GM23248 (cell line): ENCODE data around the gene ATOH1. TPM values are rescaled to one million over a fixed set of nuclear protein-coding genes. Genes with fewer than 3 reads are reported as not detected.

Experiments
- DNase-seq: peaks from one replicate; pipeline ENCODE4 v3.0.0-alpha.2; 2015
- H2AFZ ChIP-seq: fragments of 200-600 bp; sonication (generic); 2 replicates; pipeline ENCODE4 v1.6.1; 2016; ENCODE audit warnings: antibody characterized with exemption
- H3F3A ChIP-seq: fragments of 200-600 bp; sonication (generic); 2 replicates; pipeline ENCODE4 v1.6.1; 2016; ENCODE audit warnings: mild to moderate bottlenecking, antibody characterized with exemption, mixed run types; ENCODE audit not compliant: insufficient read depth
- H3K27ac ChIP-seq: fragments of 200-600 bp; sonication (generic); 2 replicates; pipeline ENCODE4 v1.5.1; 2016; ENCODE audit warnings: mild to moderate bottlenecking
- H3K27me3 ChIP-seq: fragments of 200-600 bp; sonication (generic); replicated peaks from 2 replicates; pipeline ENCODE4 v1.6.1; 2016; ENCODE audit warnings: mild to moderate bottlenecking; ENCODE audit not compliant: insufficient read depth
- H3K36me3 ChIP-seq: fragments of 200-600 bp; sonication (generic); 2 replicates; pipeline ENCODE4 v1.6.1; 2016; ENCODE audit warnings: low read depth, mild to moderate bottlenecking
- H3K4me1 ChIP-seq: fragments of 200-600 bp; sonication (generic); 2 replicates; pipeline ENCODE4 v1.6.1; 2016; ENCODE audit warnings: mild to moderate bottlenecking; ENCODE audit not compliant: insufficient read depth
- H3K4me2 ChIP-seq: fragments of 200-600 bp; sonication (generic); one replicate; pipeline ENCODE4 v1.6.1; 2016; ENCODE audit warnings: mild to moderate bottlenecking; ENCODE audit not compliant: unreplicated experiment
- H3K4me3 ChIP-seq: fragments of 200-600 bp; sonication (generic); 2 replicates; pipeline ENCODE4 v1.5.1; 2016; ENCODE audit warnings: mild to moderate bottlenecking
- H3K79me2 ChIP-seq: fragments of 200-600 bp; sonication (generic); 2 replicates; pipeline ENCODE4 v1.6.1; 2016; ENCODE audit warnings: mild to moderate bottlenecking; ENCODE audit not compliant: insufficient read depth
- H3K9ac ChIP-seq: fragments of 200-600 bp; sonication (generic); 2 replicates; pipeline ENCODE4 v1.6.1; 2016; ENCODE audit warnings: mild to moderate bottlenecking
- H3K9me2 ChIP-seq: fragments of 200-600 bp; sonication (generic); 2 replicates; pipeline ENCODE4 v1.6.1; 2016; ENCODE audit warnings: mixed run types, mild to moderate bottlenecking, moderate library complexity; ENCODE audit not compliant: insufficient read depth
- H3K9me3 ChIP-seq: fragments of 200-600 bp; sonication (generic); one replicate; pipeline ENCODE4 v1.6.1; 2017; ENCODE audit warnings: low read depth
- H4K20me1 ChIP-seq: fragments of 200-600 bp; sonication (generic); 2 replicates; pipeline ENCODE4 v1.6.0; 2016; ENCODE audit not compliant: insufficient read depth
- EZH2 ChIP-seq: fragments of 200-600 bp; sonication (generic); IDR thresholded peaks from 2 replicates; pipeline ENCODE4 v1.6.1; 2018; ENCODE audit warnings: antibody characterized with exemption, mild to moderate bottlenecking; ENCODE audit not compliant: insufficient read depth, poor library complexity, severe bottlenecking
- EZH2phosphoT487 ChIP-seq: fragments of 200-600 bp; sonication (generic); IDR thresholded peaks from 2 replicates; pipeline ENCODE4 v1.6.1; 2018; ENCODE audit warnings: antibody characterized with exemption, moderate library complexity, mild to moderate bottlenecking, low read depth; ENCODE audit not compliant: insufficient read depth
- WGBS, 2 experiments: methylation state at CpG; one replicate each; pipeline ENCODE4 v1.1.6; 2015 to 2017; ENCODE audit warnings: low lambda C conversion rate in 2 of 2, low coverage in 1 of 2; ENCODE audit errors: missing lambda C conversion rate in 2 of 2; 5-methylcytosine and 5-hydroxymethylcytosine counted together
- in situ Hi-C: fragments of 300-500 bp; cut with MboI; formaldehyde crosslinking; loops from 2 replicates; pipeline ENCODE4 v1.15.0; 2020
- polyA plus RNA-seq: library from polyadenylated mRNA; unstranded; fragments of >200 nt; fragmentation: Nextera tagmentation; extraction: Ambion mirVana; gene quantifications from 2 replicates; pipeline ENCODE4 v1.2.1, GENCODE V29; 2016
- small RNA-seq: library from RNA; depleted of rRNA; stranded (forward); fragments of <200 nt; gene quantifications from one replicate; pipeline ENCODE3, GENCODE V24; 2014; ENCODE audit warnings: low read depth, low replicate concordance
- total RNA-seq: library from RNA; depleted of rRNA; stranded (reverse); fragments of >200 nt; shearing (Covaris generic); gene quantifications from 2 replicates; pipeline ENCODE4 v1.2.3, GENCODE V29; 2014

The ATOH1 gene
- total and polyA plus RNA-seq, 2 experiments from 2014 or later: not detected

GRCh38 chr4:93876754-93877153 lies 48.2 kb downstream of the ATOH1 start:
- Histone ChIP-seq H3K36me3 (no peaks in the 10 kb centered on the region), H4K20me1 (no peaks in the 10 kb centered on the region), H3K27ac (no peak overlapping the region), H3K4me3 (no peak overlapping the region), H3K4me2 (no peak overlapping the region), H3K79me2 (no peaks in the 10 kb centered on the region), H2AFZ (no peak overlapping the region), H3K9me3 (no peaks in the 10 kb centered on the region), H3K27me3 (no peaks in the 10 kb centered on the region), H3K4me1 (no peaks in the 10 kb centered on the region), H3K9me2 (no peaks in the 10 kb centered on the region), H3F3A (no peaks in the 10 kb centered on the region), H3K9ac (no peak overlapping the region)
- DNase-seq: no peak
- TF ChIP-seq EZH2phosphoT487 (no peak), EZH2 (no peak)
- 5 to 16% methylated on average over 1 of the region's 1 CpG for WGBS, 2 experiments
- in situ Hi-C loops: no loop called here

DNA sequence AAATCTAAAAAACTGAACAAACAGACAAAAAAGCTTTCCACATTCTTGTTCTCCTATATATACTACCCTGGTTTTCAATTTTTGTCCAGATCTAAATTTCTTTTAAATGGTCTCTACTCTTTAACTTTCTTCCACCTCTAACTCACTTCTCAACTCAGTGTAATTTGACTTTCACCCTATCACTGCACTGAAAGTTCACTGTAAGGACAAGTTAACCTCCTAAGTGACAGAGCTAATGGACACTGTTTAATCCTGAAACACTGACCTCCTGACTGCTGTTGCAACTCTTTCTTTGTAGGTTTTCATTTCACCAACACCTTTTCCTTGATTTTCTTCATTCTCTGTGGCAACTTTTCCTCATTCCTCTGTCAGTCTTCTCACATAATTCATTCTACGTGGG lies 50.0 kb downstream of the ATOH1 start:
- Histone ChIP-seq H3K4me1 (no peaks in the 10 kb centered on the region), H3K9me2 (no peaks in the 10 kb centered on the region), H3K36me3 (no peaks in the 10 kb centered on the region), H3K27ac (no peak overlapping the region), H3F3A (no peaks in the 10 kb centered on the region), H3K4me2 (no peak overlapping the region), H3K27me3 (no peaks in the 10 kb centered on the region), H2AFZ (no peak overlapping the region), H3K9me3 (no peaks in the 10 kb centered on the region), H3K9ac (no peak overlapping the region), H4K20me1 (no peaks in the 10 kb centered on the region), H3K79me2 (no peaks in the 10 kb centered on the region), H3K4me3 (no peak overlapping the region)
- in situ Hi-C loops: no loop called here
- 0 to 6% methylated on average over 1 of the region's 1 CpG for WGBS, 2 experiments
- no peak for DNase-seq
- TF ChIP-seq EZH2phosphoT487: no peak
- no peak for TF ChIP-seq EZH2

- no peak overlapping the region for H3K4me2 ChIP-seq
- no peaks in the 10 kb centered on the region for H3F3A ChIP-seq
- H3K36me3 ChIP-seq: no peaks in the 10 kb centered on the region
- H3K79me2 ChIP-seq: no peaks in the 10 kb centered on the region
- no peak for DNase-seq
- no peak overlapping the region for H3K4me3 ChIP-seq
- no peak overlapping the region for H3K27ac ChIP-seq
- TF ChIP-seq EZH2 (no peak), EZH2phosphoT487 (no peak)
- H3K9ac ChIP-seq: no peak overlapping the region
- H3K9me3 ChIP-seq: no peaks in the 10 kb centered on the region
- no peaks in the 10 kb centered on the region for H4K20me1 ChIP-seq
- WGBS, 2 experiments: 6 to 18% methylated on average over 4 of the region's 4 CpGs
- H3K27me3 ChIP-seq: no peaks in the 10 kb centered on the region
- in situ Hi-C loops: no loop called here
- H3K4me1 ChIP-seq: no peaks in the 10 kb centered on the region
- no peaks in the 10 kb centered on the region for H3K9me2 ChIP-seq
- no peak overlapping the region for H2AFZ ChIP-seq
These were observed 51.4 kb downstream of the ATOH1 start for GRCh38 chr4:93879919-93880318.

Small RNA genes lying within 50 kb of the gene (small RNA-seq; reads per million reads assigned to genes)
- not detected for gene RNA5SP164
